GM12878 (cell line): ENCODE data around the gene ZBTB38. TPM values are rescaled to one million over a fixed set of nuclear protein-coding genes. Genes with fewer than 3 reads are reported as not detected.

Experiments
- ATAC-seq: fragments of 200-7000 bp; cut with Tn5 transposase; 3 replicates; pipeline ENCODE4 v1.9.1; 2020; ENCODE audit warnings: mild to moderate bottlenecking, moderate library complexity
- BruUV-seq: library from RNA; stranded (reverse); fragments of 400-500 nt; replicated peaks from 2 replicates; lab custom pipeline; 2021; lab: Mats Ljungman, UMichigan
- CTCF ChIA-PET: fragments of 300-600 bp; sonication (Branson Sonifier 250); formaldehyde crosslinking; extraction: SDS; loops from one replicate; lab custom pipeline; 2021; ENCODE audit warnings: inconsistent platforms; lab: Yijun Ruan, JAX
- POLR2A ChIA-PET: fragments of 350-600 bp; formaldehyde crosslinking; extraction: SDS; loops from one replicate; lab custom pipeline; 2021; ENCODE audit warnings: inconsistent platforms; lab: Charles Lee
- RAD21 ChIA-PET: fragments of 300-600 bp; sonication (Branson Sonifier 250); formaldehyde crosslinking; loops from one replicate; lab custom pipeline; 2023; ENCODE audit warnings: antibody characterized with exemption; ENCODE audit not compliant: unreplicated experiment; lab: Charles Lee
- SMC1A ChIA-PET: fragments of 300-600 bp; sonication (Branson Sonifier 250); formaldehyde crosslinking; loops from one replicate; lab custom pipeline; 2023; ENCODE audit not compliant: unreplicated experiment, uncharacterized antibody; lab: Charles Lee
- DNase-seq: peaks from one replicate; pipeline ENCODE4 v3.0.0-alpha.2; 2011; ENCODE audit warnings: low read depth, low spot score
- FAIRE-seq: peaks from 3 replicates; lab custom pipeline; 2011; peaks lifted over from hg19 to GRCh38; lab: Jason Lieb, UNC
- H2AFZ ChIP-seq: 2 replicates; pipeline ENCODE4 v1.6.0; 2011; ENCODE audit warnings: low read depth, low read length, control low read depth; ENCODE audit not compliant: control insufficient read depth
- H3K27ac ChIP-seq: 2 replicates; pipeline ENCODE4 v1.5.1; 2011; ENCODE audit warnings: control low read depth; ENCODE audit not compliant: control insufficient read depth, insufficient read depth
- H3K27me3 ChIP-seq, 2 experiments: replicated peaks in 1 of 2; 2 replicates each; pipeline versions ENCODE4 v1.6.0 to v1.6.1; 2011; ENCODE audit warnings: low read length in 1 of 2; ENCODE audit not compliant: control insufficient read depth in 2 of 2, insufficient read depth in 2 of 2
- H3K36me3 ChIP-seq, 2 experiments: 2 replicates each; pipeline ENCODE4 v1.5.1; 2011; ENCODE audit warnings: low read length in 1 of 2; ENCODE audit not compliant: control insufficient read depth in 2 of 2, insufficient read depth in 2 of 2
- H3K4me1 ChIP-seq: 2 replicates; pipeline ENCODE4 v1.6.1; 2011; ENCODE audit warnings: mild to moderate bottlenecking, low read length, moderate library complexity, mixed read lengths; ENCODE audit not compliant: control insufficient read depth, insufficient read depth
- H3K4me2 ChIP-seq: 2 replicates; pipeline ENCODE4 v1.6.0; 2011; ENCODE audit warnings: control low read depth; ENCODE audit not compliant: control insufficient read depth, insufficient read depth
- H3K4me3 ChIP-seq: fragments of 200-600 bp; sonication (generic); 2 replicates; pipeline ENCODE4 v1.5.1; 2016
- H3K79me2 ChIP-seq: 2 replicates; pipeline ENCODE4 v1.6.0; 2011; ENCODE audit warnings: low read length; ENCODE audit not compliant: control insufficient read depth, insufficient read depth
- H3K9ac ChIP-seq: 2 replicates; pipeline ENCODE4 v1.8.0; 2011; ENCODE audit warnings: low read length, control low read depth, mixed read lengths; ENCODE audit not compliant: control insufficient read depth, insufficient read depth
- H3K9me3 ChIP-seq: replicated peaks from 3 replicates; pipeline ENCODE4 v1.5.1; 2011; ENCODE audit warnings: mild to moderate bottlenecking, low read length; ENCODE audit not compliant: control insufficient read depth, insufficient read depth
- H4K20me1 ChIP-seq: 2 replicates; pipeline ENCODE4 v1.6.0; 2011; ENCODE audit not compliant: control insufficient read depth, insufficient read depth
- BRCA1 ChIP-seq: IDR thresholded peaks from 2 replicates; pipeline ENCODE4 v1.6.1; 2011; ENCODE audit warnings: low read depth, low read length, improper control_type of control experiment
- CBFB ChIP-seq: IDR thresholded peaks from 2 replicates; pipeline ENCODE4 v1.6.1; 2016; ENCODE audit warnings: antibody characterized with exemption, low read depth
- LARP7 ChIP-seq: fragments of 450-650 bp; IDR thresholded peaks from 2 replicates; pipeline ENCODE4 v1.6.1; 2017; ENCODE audit warnings: mild to moderate bottlenecking
- SMAD1 ChIP-seq: fragments of 450-650 bp; IDR thresholded peaks from 2 replicates; pipeline ENCODE4 v1.6.1; 2018; ENCODE audit warnings: mild to moderate bottlenecking, low read depth; ENCODE audit not compliant: partially characterized antibody
- SMC3 ChIP-seq: IDR thresholded peaks from 2 replicates; pipeline ENCODE4 v1.6.1; 2011; ENCODE audit warnings: low read length, improper control_type of control experiment, borderline replicate concordance
- SPI1 ChIP-seq: IDR thresholded peaks from 2 replicates; pipeline ENCODE4 v1.6.1; 2011; ENCODE audit warnings: low read depth, mild to moderate bottlenecking, low read length, moderate library complexity, borderline replicate concordance; ENCODE audit not compliant: insufficient read depth
- TCF12 ChIP-seq: IDR thresholded peaks from 2 replicates; pipeline ENCODE4 v1.6.1; 2011; ENCODE audit warnings: low read depth, mild to moderate bottlenecking, low read length
- ZNF217 ChIP-seq: fragments of 450-650 bp; IDR thresholded peaks from 2 replicates; pipeline ENCODE4 v1.6.1; 2017; ENCODE audit warnings: antibody characterized with exemption, mild to moderate bottlenecking
- WGBS: methylation state at CpG from one replicate; pipeline ENCODE4 v1.1.6; 2016; ENCODE audit warnings: low lambda C conversion rate; ENCODE audit not compliant: insufficient replicate concordance, insufficient coverage; ENCODE audit errors: missing lambda C conversion rate; 5-methylcytosine and 5-hydroxymethylcytosine counted together
- in situ Hi-C: fragments of 300-500 bp; cut with MboI; formaldehyde crosslinking; loops from 9 replicates; pipeline ENCODE4 v1.14.3; 2018; ENCODE audit warnings: mixed read lengths
- intact Hi-C: fragments of 100-400 bp; cut with micrococcal nuclease; formaldehyde crosslinking; loops from one replicate; pipeline ENCODE4 v1.14.2; 2022; ENCODE audit not compliant: unreplicated experiment
- polyA plus RNA-seq, 11 experiments: library from polyadenylated mRNA; depleted of rRNA in 4 of 11; unstranded in 6 of 11; stranded (reverse) in 5 of 11; fragments of >200 nt; fragmentation: Nextera tagmentation in 4 of 11; fragmentation: Illumina TruSeq in 1 of 11; extraction: Ambion mirVana in 4 of 11; extraction: Trizol in 1 of 11; gene quantifications; 1 replicate in 1 of 11; 2 replicates in 10 of 11; pipeline versions ENCODE4 v1.2.1 to v1.2.3, GENCODE V29; 2011 to 2016; ENCODE audit warnings: inconsistent platforms in 2 of 11, missing spikeins in 2 of 11, low read depth in 1 of 11
- total RNA-seq, 4 experiments: library from RNA; depleted of rRNA in 3 of 4; stranded (reverse); fragments of >200 nt in 3 of 4; fragmentation: Illumina TruSeq in 1 of 4; extraction: Trizol in 1 of 4; gene quantifications; 2 replicates each; pipeline versions ENCODE4 v1.2.1 to v1.2.3, GENCODE V29; 2013 to 2021

The ZBTB38 gene
- total and polyA plus RNA-seq, 10 of the 15 experiments (the other 5 are each of a cell fraction or from before 2014, with no cell fraction given): 34.2 to 115 (median 88.6) TPM

- TF ChIP-seq SPI1 (no peak), SMC3 (no peak), TCF12 (no peak), CBFB (no peak)
- TF ChIP-seq, all 136 proteins: peak for 3
These were observed 1.8 kb upstream of the ZBTB38 start (continued) for GRCh38 chr3:141366285-141367037.

GRCh38 chr3:141367038-141367730, 1.1 kb upstream of the ZBTB38 start:
- no peak overlapping the region for H3K4me2 ChIP-seq
- H3K9ac ChIP-seq: no peak overlapping the region
- H3K4me1 ChIP-seq: peaks cover 26% of the 10 kb centered on the region
- TF ChIP-seq SMAD1 (no peak), ZNF217 (peak; percentile 45; the same call in 1 of the 2 replicates), BRCA1 (no peak), LARP7 (no peak)
- TF ChIP-seq, all 136 proteins: peak for 1
- Histone ChIP-seq H3K36me3 (no peaks in the 10 kb centered on the region), H3K9me3 (peaks cover 4% of the 10 kb centered on the region; the same call in 2 of the 3 replicates), H3K4me3 (no peak overlapping the region), H3K27ac (no peak overlapping the region), H4K20me1 (no peaks in the 10 kb centered on the region), H3K27me3 (no peaks in the 10 kb centered on the region), H2AFZ (no peak overlapping the region), H3K79me2 (peaks cover 8% of the 10 kb centered on the region)
- CTCF ChIA-PET: interaction anchor here (0.9 to 3.4 kb wide), 7 partner anchors 8 to 87 kb away, joined by 3 to 12 read pairs (median 5); no protein-coding TSS in a partner anchor
- RAD21 ChIA-PET: interaction anchor here (1.0 to 8.0 kb wide), 6 partner anchors 34 to 86 kb away, joined by 5 to 83 read pairs (median 6); no protein-coding TSS in a partner anchor
- no peak for ATAC-seq
- intact Hi-C loops (no loop called here), in situ Hi-C loops (loop anchor here (5.0 kb wide), 1 partner anchor 75 kb away; no protein-coding TSS in a partner anchor)
- no peak for DNase-seq
- no TSS peak for BruUV-seq
- FAIRE-seq: no peak
- 89% methylated on average over 12 of the region's 12 CpGs for WGBS
- POLR2A ChIA-PET: interaction anchor here (1.8 kb wide), 1 partner anchor 12 kb away, joined by 6 read pairs; no protein-coding TSS in a partner anchor
- SMC1A ChIA-PET: interaction anchor here (0.7 to 9.0 kb wide), 13 partner anchors 14 to 88 kb away, joined by 3 to 205 read pairs (median 4); no protein-coding TSS in a partner anchor
